ENCODE measurements around the gene SLC16A3. TPM values are rescaled to one million over a fixed set of nuclear protein-coding genes. Genes with fewer than 3 reads are reported as not detected.
"Not testable (repeated sequence)": the region's sequence is repeated elsewhere in the genome, so short reads cannot be mapped to it uniquely, and the experiment has no call there.

The SLC16A3 gene
- total RNA-seq, 1 experiment from 2014 or later, result 677 TPM

DNA sequence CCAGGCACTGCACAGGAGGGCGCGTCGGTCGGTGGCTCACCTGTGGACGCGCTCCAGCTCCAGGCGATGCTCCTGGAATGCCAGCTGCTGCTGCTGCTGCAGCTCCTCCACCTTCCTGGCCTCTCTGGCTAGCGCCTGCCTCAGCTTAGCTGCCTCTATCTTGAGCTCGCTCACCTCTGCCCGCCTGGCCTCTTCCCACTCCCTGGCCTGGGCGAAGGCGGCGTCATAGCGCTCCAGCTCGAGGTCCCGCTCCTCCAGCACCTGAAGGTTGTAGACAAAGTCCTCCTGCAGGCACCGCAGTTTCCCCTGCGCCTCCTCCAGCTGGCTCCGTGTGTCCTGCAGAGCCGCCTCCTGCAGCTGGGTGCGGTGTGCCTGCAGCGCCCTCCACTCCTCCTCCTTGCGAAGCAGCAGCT is 27.3 kb upstream of the SLC16A3 start:
- no peak for DNase-seq (ENCODE audit: low read depth)
- in situ Hi-C loops (cut with HindIII; ENCODE audit: low pct_unique_long_range_greater_than_20kb, low sequenced_read_pairs), result loop anchor here (10.0 kb wide), 1 partner anchor 67 kb away; no protein-coding TSS in a partner anchor

DNA sequence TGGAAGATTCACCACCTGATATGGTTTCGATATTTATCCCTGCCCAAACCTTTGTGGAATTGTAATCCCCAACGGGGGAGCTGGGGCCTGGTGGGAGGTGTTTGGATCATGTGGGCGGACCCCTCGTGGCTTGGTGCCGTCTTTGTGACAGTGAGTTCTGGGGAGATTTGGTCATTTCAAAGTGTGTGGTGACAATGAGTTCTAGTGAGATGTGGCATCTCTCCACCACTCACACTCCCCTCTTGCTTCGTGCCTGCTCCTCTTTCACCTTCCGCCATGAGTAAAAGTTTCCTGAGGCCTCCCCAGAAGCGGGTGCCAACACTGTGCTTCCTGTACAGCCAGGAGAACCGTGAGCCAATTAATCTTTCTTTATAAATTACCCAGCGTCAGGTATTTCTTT is 25.9 kb upstream of the SLC16A3 start:
- no peak for DNase-seq (ENCODE audit: low read depth)
- in situ Hi-C loops (cut with HindIII; ENCODE audit: low pct_unique_long_range_greater_than_20kb, low sequenced_read_pairs), result loop anchor here (10.0 kb wide), 1 partner anchor 68 kb away; no protein-coding TSS in a partner anchor

DNA sequence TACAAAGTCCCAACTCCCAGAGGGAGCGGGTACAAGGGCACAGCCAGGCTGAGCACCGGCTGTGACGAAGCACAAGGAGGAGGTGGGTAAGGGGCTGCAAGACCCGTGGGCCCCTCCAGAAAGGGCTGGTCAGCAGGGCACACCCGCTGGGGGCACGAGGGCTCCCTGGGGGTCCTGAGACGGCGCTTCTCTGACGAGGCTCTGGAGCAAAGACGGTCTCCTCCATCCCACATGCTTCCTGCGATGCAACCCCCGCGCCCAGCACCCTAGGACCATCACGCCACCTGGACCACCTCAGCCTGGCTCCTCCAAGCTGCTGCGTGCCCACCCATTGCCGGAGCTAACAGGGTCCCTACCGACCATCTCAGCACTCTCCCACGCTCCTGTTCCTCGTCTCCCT is 24.9 kb upstream of the SLC16A3 start:
- DNase-seq (ENCODE audit: low read depth), result no peak
- in situ Hi-C loops (cut with HindIII; ENCODE audit: low pct_unique_long_range_greater_than_20kb, low sequenced_read_pairs), result loop anchor here (10.0 kb wide), 1 partner anchor 69 kb away; no protein-coding TSS in a partner anchor

GRCh38 chr17:82204831-82205719 is 23.8 kb upstream of the SLC16A3 start:
- in situ Hi-C loops (cut with HindIII; ENCODE audit: low pct_unique_long_range_greater_than_20kb, low sequenced_read_pairs), result loop anchor here (10.0 kb wide), 1 partner anchor 70 kb away; no protein-coding TSS in a partner anchor
- peak; percentile 65 for DNase-seq (ENCODE audit: low read depth)

DNA sequence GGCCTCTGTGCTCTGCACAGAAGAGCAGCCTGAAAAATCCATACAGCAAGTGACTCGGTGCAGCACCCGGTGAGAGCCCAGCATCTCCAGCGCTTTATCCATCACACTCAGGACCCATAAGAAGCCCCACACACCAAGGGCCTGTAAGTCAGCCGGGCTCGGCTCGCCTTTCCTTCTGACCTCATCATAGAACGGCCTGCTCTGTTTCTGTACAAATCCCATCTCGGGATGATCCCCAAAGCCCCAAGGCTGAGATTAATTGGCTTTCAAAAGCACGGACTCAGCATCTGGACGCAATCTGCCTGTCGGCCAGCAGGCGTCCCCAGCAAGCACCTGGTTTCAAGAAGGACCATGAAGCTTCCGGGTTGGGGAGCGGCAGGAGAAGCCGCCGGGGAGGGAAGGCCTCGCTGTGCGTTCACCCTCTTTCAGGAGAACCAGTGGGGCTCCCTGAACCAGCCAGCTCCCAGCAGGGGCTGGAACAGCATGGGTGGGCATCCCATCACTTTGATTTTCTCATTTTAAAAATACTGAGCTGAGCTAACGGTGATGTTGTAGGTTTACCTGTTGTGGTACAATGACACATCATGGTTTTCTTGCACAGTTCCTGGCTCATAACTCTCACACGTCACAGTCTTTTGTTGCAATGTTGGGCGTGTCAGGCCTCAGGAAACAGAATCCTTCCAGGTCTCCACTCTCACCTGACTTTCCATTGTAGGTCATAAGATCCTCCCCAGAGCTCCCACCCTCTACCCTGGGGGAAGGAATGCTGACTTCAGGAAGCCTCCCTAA is 22.9 kb upstream of the SLC16A3 start:
- in situ Hi-C loops (cut with HindIII; ENCODE audit: low pct_unique_long_range_greater_than_20kb, low sequenced_read_pairs), result loop anchor here (10.0 kb wide), 1 partner anchor 71 kb away; no protein-coding TSS in a partner anchor
- DNase-seq (ENCODE audit: low read depth), result peak; percentile 89

DNA sequence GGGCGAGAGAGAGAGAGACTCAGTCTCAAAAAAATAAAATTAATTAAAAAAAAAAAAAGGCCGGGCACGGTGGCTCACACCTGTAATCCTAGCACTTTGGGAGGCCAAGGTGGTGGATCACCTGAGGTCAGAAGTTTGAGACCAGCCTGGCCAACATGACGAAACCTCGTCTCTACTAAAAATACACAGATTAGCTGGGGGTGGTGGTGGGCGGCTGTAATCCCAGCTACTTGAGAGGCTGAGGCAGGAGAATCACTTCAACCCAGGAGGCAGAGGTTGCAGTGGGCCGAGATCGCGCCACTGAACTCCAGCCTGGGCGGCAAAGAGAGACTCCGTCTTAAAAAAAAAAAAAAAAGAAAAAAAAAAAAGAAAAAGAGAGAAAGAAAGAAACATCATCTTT is 18.2 kb upstream of the SLC16A3 start:
- in situ Hi-C loops (cut with HindIII; ENCODE audit: low pct_unique_long_range_greater_than_20kb, low sequenced_read_pairs); DNase-seq (ENCODE audit: low read depth): not testable (repeated sequence)

DNA sequence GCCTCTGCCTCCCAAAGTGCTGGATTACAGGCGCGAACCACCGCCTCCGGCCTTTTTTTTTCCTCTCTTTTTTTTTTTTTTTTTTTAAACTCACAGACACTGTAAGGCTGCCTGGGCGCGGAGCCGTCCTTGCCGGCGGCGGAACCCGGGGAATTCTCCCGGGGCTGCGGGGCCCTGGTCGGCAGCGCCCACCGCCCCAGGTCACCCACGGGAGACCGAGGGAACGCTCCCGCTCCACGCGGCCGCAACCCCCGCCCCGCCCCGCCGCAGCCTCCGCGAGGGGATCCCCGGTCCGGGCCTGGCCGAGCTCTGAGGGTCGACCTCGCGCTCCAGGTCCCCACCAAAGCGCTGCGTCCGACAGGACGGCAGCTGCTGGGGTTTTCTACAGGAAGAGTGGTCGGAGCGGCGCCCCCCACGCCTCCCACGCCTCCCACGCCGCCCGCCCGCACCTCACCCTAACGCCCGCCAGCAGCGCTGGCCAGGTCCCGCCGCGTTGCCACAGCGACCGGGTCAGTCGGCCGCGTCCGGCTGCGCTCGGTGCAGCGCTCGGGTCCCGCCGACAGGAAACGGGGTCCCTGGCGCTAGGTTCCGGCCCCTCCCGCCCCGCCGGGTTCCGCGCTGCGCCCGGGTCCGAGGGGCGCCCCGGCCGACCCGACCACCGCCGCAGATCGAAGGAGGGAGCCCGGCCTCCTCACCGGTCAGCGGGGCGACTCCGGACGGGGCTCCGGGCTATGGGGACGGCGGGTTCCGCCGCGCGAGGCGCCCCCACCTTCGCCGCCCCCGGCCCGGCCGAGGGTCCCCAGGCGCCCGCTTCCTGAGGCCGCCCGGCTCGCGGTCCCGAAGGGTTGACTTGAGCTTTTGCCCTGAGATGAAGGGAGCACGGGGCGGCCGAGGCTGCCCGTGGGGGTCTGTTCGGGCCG is 16.3 kb upstream of the SLC16A3 start, which contains the start of gene CCDC57:
TSS of gene CCDC57 (minus strand) at position 512 of the 920 bp plus-strand sequence. CDS start 10,898 bp downstream, outside the sequence.
- in situ Hi-C loops (cut with HindIII; ENCODE audit: low pct_unique_long_range_greater_than_20kb, low sequenced_read_pairs), result no loop called here
- peak; percentile 66 for DNase-seq (ENCODE audit: low read depth)

GRCh38 chr17:82213251-82214011 is 15.4 kb upstream of the SLC16A3 start:
- in situ Hi-C loops (cut with HindIII; ENCODE audit: low pct_unique_long_range_greater_than_20kb, low sequenced_read_pairs), result no loop called here
- DNase-seq (ENCODE audit: low read depth), result peak; percentile 63

GRCh38 chr17:82214012-82214628 is 14.7 kb upstream of the SLC16A3 start:
- in situ Hi-C loops (cut with HindIII; ENCODE audit: low pct_unique_long_range_greater_than_20kb, low sequenced_read_pairs), result no loop called here
- DNase-seq (ENCODE audit: low read depth), result no peak

- in situ Hi-C loops (cut with HindIII; ENCODE audit: low pct_unique_long_range_greater_than_20kb, low sequenced_read_pairs), result no loop called here
- DNase-seq (ENCODE audit: low read depth), result peak; percentile 17
Measured at GRCh38 chr17:82215095-82215971, 13.5 kb upstream of the SLC16A3 start.

DNA sequence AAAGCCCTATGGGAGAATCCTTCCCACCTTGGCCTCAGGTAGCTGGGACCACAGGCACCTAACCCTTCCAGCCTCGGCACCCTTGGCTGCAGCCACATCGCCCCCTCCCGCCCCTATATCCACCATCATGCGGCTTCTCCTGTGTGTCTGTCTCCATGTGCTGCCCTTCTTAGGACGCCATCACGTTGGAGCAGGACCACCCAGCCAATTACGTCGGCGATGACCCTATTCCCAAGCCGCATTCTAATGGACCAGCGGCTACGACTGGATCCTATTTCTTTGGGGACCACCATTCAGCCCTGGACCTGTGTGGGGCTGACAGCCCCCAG is 12.9 kb upstream of the SLC16A3 start:
- DNase-seq (ENCODE audit: low read depth), result no peak
- in situ Hi-C loops (cut with HindIII; ENCODE audit: low pct_unique_long_range_greater_than_20kb, low sequenced_read_pairs), result no loop called here

GRCh38 chr17:82216301-82217119 is 12.3 kb upstream of the SLC16A3 start:
- in situ Hi-C loops (cut with HindIII; ENCODE audit: low pct_unique_long_range_greater_than_20kb, low sequenced_read_pairs), result no loop called here
- DNase-seq (ENCODE audit: low read depth), result peak; percentile 31

- no peak for DNase-seq (ENCODE audit: low read depth)
- in situ Hi-C loops (cut with HindIII; ENCODE audit: low pct_unique_long_range_greater_than_20kb, low sequenced_read_pairs), result no loop called here
Measured at GRCh38 chr17:82217120-82217529, 11.7 kb upstream of the SLC16A3 start.

- peak; percentile 26 for DNase-seq (ENCODE audit: low read depth)
Measured at GRCh38 chr17:82217530-82218204, 11.2 kb upstream of the SLC16A3 start.

More at GRCh38 chr17:82217530-82218204, 11.2 kb upstream of the SLC16A3 start:
- in situ Hi-C loops (cut with HindIII; ENCODE audit: low pct_unique_long_range_greater_than_20kb, low sequenced_read_pairs), result no loop called here
